ENCODE measurements around the gene TMEM120B. TPM values are rescaled to one million over a fixed set of nuclear protein-coding genes. Genes with fewer than 3 reads are reported as not detected.
A peak's percentile ranks its signal among the peaks of the same experiment; 100 is the strongest.

Gene TMEM120B
- total and polyA plus RNA-seq, 2 of the 13 experiments (the other 11 are each of a cell fraction or from before 2014, with no cell fraction given) = 7.1 to 12.9 TPM

GRCh38 chr12:121769831-121770301 is 57.3 kb downstream of the TMEM120B start (continued):
- TF ChIP-seq ZNF513 (CRISPR knock-in tag; conservative IDR thresholded peaks at IDR 0.05) = no peak
- TF ChIP-seq HDAC1 (CRISPR knock-in tag; IDR thresholded peaks at IDR 0.05) = 0 out of 2 replicates have a peak, but pooled peaks have one; percentile 35
- peak; percentile 92; the same call in 1 of the 2 replicates for TF ChIP-seq MEIS1 (CRISPR knock-in tag; IDR thresholded peaks at IDR 0.05; ENCODE audit: borderline replicate concordance)
- TF ChIP-seq UBTF (CRISPR knock-in tag; IDR thresholded peaks at IDR 0.05) = peak; percentile 68
- no peak for TF ChIP-seq RORA (CRISPR knock-in tag; IDR thresholded peaks at IDR 0.05)
- TF ChIP-seq RXRB (CRISPR knock-in tag; IDR thresholded peaks at IDR 0.05; ENCODE audit: borderline replicate concordance) = peak; percentile 42; the same call in 1 of the 2 replicates
- TF ChIP-seq ZMYM3 (CRISPR knock-in tag; IDR thresholded peaks at IDR 0.05) = peak; percentile 64
- TF ChIP-seq MXI1 (IDR thresholded peaks at IDR 0.05; ENCODE audit: borderline replicate concordance, low read depth, low read length) = no peak
- TF ChIP-seq, protein P1, sequence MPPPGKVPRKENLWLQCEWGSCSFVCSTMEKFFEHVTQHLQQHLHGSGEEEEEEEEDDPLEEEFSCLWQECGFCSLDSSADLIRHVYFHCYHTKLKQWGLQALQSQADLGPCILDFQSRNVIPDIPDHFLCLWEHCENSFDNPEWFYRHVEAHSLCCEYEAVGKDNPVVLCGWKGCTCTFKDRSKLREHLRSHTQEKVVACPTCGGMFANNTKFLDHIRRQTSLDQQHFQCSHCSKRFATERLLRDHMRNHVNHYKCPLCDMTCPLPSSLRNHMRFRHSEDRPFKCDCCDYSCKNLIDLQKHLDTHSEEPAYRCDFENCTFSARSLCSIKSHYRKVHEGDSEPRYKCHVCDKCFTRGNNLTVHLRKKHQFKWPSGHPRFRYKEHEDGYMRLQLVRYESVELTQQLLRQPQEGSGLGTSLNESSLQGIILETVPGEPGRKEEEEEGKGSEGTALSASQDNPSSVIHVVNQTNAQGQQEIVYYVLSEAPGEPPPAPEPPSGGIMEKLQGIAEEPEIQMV (CRISPR knock-in tag; IDR thresholded peaks at IDR 0.05; ENCODE audit: low read depth) = 0 out of 2 replicates have a peak, but pooled peaks have one; percentile 34
- TF ChIP-seq RBM22 (optimal IDR thresholded peaks at IDR 0.05; ENCODE audit: low read length) = no peak
- 0 out of 2 replicates have a peak, but pooled peaks have one; percentile 38 for TF ChIP-seq KDM5B (CRISPR knock-in tag; IDR thresholded peaks at IDR 0.05; ENCODE audit: borderline replicate concordance)
- TF ChIP-seq MAX (IDR thresholded peaks at IDR 0.05) = no peak
- no peak for TF ChIP-seq PCBP2 (optimal IDR thresholded peaks at IDR 0.05; ENCODE audit: low read depth, low read length, poor library complexity, severe bottlenecking)
- 0 out of 2 replicates have a peak, but pooled peaks have one; percentile 66 for TF ChIP-seq GZF1 (CRISPR knock-in tag; IDR thresholded peaks at IDR 0.05)
- TF ChIP-seq YEATS4 (CRISPR knock-in tag; IDR thresholded peaks at IDR 0.05; ENCODE audit: borderline replicate concordance) = peak; percentile 46; the same call in 1 of the 2 replicates
- peak; percentile 11; the same call in 1 of the 2 replicates for TF ChIP-seq PHF8 (CRISPR knock-in tag; IDR thresholded peaks at IDR 0.05)
- TF ChIP-seq IKZF4 (CRISPR knock-in tag; IDR thresholded peaks at IDR 0.05; ENCODE audit: borderline replicate concordance, low read depth, not compliant biosample characterization) = no peak
- 0 out of 2 replicates have a peak, but pooled peaks have one; percentile 21 for TF ChIP-seq MED1 (CRISPR knock-in tag; IDR thresholded peaks at IDR 0.05)
- TF ChIP-seq TMF1 (CRISPR knock-in tag; IDR thresholded peaks at IDR 0.05; ENCODE audit: low read depth) = no peak
- TF ChIP-seq ZFX (CRISPR knock-in tag; IDR thresholded peaks at IDR 0.05; ENCODE audit: low read depth) = peak; percentile 71; the same call in 1 of the 2 replicates
- TF ChIP-seq ZNF660 (CRISPR knock-in tag; IDR thresholded peaks at IDR 0.05; ENCODE audit: borderline replicate concordance, low read depth) = no peak
- peak; percentile 38; the same call in 1 of the 2 replicates for TF ChIP-seq CTCF (CRISPR knock-in tag; IDR thresholded peaks at IDR 0.05)
